ENCODE measurements around the gene RPS6KL1.

- TF ChIP-seq CTCF (conservative IDR thresholded peaks at IDR 0.05; ENCODE audit: low read length) (no peak), EZH2phosphoT487 (IDR thresholded peaks at IDR 0.05; ENCODE audit: borderline replicate concordance) (no peak)
Measured at GRCh38 chr14:74956280-74957072, 33.4 kb upstream of the RPS6KL1 start.

All from Loucy (cell line).